Stimulated activated CD4-positive, alpha-beta T cell treated with anti-CD3 and anti-CD28 coated beads, Interleukin-1b, Interleukin-23, amount 100 ng/mL, for 48 hours (primary cell): ENCODE data around the gene ARPC4.
A peak's percentile ranks its signal among the peaks of the same experiment; 100 is the strongest.
"Not testable (repeated sequence)": the region's sequence is repeated elsewhere in the genome, so short reads cannot be mapped to it uniquely, and the experiment has no call there.

ENCODE experiments used
- DNase-seq: peaks from one replicate; pipeline ENCODE4 v3.0.0-alpha.2; 2020

ARPC4 gene

GRCh38 chr3:9825451-9826040 is 32.7 kb downstream of the ARPC4 start:
- DNase-seq: no peak

GRCh38 chr3:9826815-9827573 is 34.1 kb downstream of the ARPC4 start:
- peak; percentile 26 for DNase-seq

- DNase-seq: no peak
These were observed 36.2 kb downstream of the ARPC4 start for GRCh38 chr3:9828801-9829755.

GRCh38 chr3:9831253-9831652 is 38.4 kb downstream of the ARPC4 start:
- DNase-seq: no peak

- no peak for DNase-seq
These were observed 40.2 kb downstream of the ARPC4 start for GRCh38 chr3:9833078-9833477.

- DNase-seq: no peak
These were observed 41.9 kb downstream of the ARPC4 start for GRCh38 chr3:9834520-9835380.

- DNase-seq: no peak
These were observed 45.1 kb downstream of the ARPC4 start for GRCh38 chr3:9837701-9838582.

- no peak for DNase-seq
These were observed 46.0 kb downstream of the ARPC4 start for GRCh38 chr3:9838856-9839255.

GRCh38 chr3:9841015-9841414 is 48.1 kb downstream of the ARPC4 start:
- DNase-seq: no peak

- peak; percentile 95 for DNase-seq
These were observed 51.0 kb downstream of the ARPC4 start, which contains the start of gene RPUSD3 for GRCh38 chr3:9843715-9844438. RPUSD3 (minus strand) TSS chr3:9844008; CDS start chr3:9843990, 18 bp downstream.

GRCh38 chr3:9846231-9846630 is 53.3 kb downstream of the ARPC4 start:
- DNase-seq: no peak

- DNase-seq: no peak
These were observed 54.1 kb downstream of the ARPC4 start for GRCh38 chr3:9846931-9847488.

GRCh38 chr3:9847870-9848269 is 55.0 kb downstream of the ARPC4 start:
- not testable (repeated sequence) for DNase-seq

- not testable (repeated sequence) for DNase-seq
These were observed 56.0 kb downstream of the ARPC4 start for GRCh38 chr3:9848860-9849259.

GRCh38 chr3:9851383-9851782 is 58.5 kb downstream of the ARPC4 start:
- DNase-seq: not testable (repeated sequence)

GRCh38 chr3:9851926-9852325 is 59.0 kb downstream of the ARPC4 start:
- DNase-seq: not testable (repeated sequence)

- DNase-seq: no peak
These were observed 59.6 kb downstream of the ARPC4 start for GRCh38 chr3:9852528-9852927.

- DNase-seq: not testable (repeated sequence)
These were observed 61.5 kb downstream of the ARPC4 start for GRCh38 chr3:9854291-9854940.

- no peak for DNase-seq
These were observed 62.7 kb downstream of the ARPC4 start for GRCh38 chr3:9855594-9855993.
